Brain pericyte (primary cell): Measurements from ENCODE around the gene USE1.

ENCODE experiments used
- DNase-seq: peaks from one replicate; pipeline ENCODE4 v3.0.0-alpha.2; 2012; ENCODE audit warnings: low read depth, low spot score

The USE1 gene

GRCh38 chr19:17205237-17206140, 9.7 kb upstream of the USE1 start:
- no peak for DNase-seq

- no peak for DNase-seq
These were observed 8.2 kb upstream of the USE1 start for GRCh38 chr19:17206736-17207581.

GRCh38 chr19:17209126-17210036, 5.8 kb upstream of the USE1 start:
- no peak for DNase-seq

DNA sequence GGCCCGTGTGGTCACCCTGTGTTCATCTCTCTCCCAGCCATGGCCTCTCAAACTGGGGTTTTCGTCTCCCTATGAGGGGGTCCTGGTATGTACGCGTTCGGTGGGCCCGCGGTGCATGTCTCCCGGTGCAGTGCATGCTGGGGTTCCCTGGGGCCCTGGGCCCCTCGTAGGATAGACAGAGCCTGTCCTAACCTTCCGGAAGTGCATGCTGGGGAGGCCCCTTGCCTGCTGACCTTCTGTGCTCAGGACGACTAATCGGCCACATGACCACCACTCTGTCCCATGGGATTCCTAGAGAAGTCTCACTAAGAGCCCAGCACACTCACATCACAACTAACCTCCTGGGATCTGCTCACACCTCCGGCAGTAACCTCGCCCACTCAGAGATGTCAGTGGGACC, 4.9 kb upstream of the USE1 start:
- DNase-seq, result no peak

DNA sequence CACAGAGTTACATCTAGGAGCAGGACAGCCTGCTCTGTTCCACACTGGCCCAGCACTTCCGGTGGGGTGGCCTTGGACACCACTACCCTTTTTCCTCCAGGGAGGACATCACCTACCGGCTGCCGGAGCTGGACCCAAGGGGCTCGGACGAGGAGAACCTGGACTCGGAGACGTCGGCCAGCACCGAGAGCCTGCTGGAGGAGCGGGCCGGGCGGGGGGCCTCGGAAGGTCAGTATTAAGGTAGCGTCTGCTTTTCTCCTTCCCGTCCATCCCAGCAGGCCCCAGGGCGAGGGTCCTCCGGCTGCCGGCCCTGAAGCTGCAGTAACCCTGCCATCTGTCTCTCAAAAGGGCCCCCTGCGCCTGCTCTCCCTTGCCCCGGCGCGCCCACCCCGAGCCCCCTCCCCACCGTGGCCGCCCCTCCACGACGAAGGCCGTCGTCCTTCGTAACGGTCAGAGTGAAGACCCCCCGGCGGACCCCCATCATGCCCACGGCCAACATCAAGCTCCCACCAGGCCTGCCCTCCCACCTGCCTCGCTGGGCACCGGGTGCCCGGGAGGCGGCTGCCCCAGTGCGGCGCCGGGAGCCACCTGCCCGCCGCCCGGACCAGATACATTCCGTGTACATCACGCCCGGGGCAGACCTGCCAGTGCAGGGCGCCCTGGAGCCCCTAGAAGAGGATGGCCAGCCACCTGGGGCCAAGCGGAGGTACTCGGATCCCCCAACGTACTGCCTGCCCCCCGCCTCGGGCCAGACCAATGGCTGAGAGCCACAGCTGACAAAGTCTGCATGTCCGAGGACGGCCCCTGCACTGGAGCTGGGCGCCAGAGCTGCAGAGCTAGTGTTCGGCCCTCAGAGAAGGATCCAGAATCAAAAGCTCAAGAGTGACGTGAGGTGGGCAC, 3.4 kb upstream of the USE1 start:
- DNase-seq, result no peak

DNA sequence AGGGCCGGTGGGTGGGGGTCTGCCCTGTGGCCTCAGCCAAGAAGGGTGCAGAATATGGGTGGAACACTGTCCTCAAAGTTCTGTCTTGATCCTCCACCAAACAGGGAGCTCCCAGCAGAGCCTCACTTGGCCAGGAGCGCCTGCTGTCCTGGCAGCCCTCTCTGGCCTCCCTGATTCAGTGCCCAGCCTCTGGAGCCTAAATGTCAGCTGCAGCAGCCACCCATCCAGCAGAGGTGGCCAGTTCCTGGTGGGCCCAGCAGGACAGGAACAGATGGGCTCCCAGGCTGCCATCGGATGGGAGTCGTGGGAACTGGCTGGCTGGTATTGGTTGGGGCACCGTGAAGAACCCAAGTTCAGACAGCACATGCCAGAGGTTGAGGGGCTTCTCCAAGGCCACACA, 1.8 kb upstream of the USE1 start:
- no peak for DNase-seq

DNA sequence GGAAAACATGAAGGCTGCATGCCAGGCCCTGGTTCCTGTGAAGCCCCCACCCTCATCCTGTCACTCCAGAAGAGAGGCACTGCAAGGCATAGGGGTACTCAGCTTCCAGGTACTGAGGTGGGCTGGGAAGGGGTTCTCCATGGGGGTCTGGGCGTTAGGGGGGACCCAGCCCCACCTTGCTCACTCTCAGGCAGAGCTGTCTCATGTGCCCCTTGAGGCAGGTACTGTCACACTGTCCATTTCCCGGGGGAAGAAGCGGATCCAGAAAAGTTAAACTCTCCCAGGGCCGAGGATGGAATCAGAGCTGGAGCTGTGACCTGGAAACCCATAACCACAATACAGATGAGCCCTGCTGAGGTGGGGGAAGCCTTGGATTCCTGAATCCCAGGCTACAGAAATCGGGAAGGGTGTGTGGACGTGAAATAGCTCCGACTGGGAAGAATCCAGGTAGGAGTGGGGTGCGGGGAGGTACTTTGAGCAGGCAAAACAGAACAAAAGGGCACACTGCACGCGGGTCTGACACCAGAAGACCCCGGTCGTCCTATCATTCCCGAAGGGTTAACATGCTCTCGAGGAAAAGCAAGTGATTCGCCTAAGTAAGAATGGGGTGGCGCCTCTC, 540 bp upstream of the USE1 start:
- no peak for DNase-seq

DNA sequence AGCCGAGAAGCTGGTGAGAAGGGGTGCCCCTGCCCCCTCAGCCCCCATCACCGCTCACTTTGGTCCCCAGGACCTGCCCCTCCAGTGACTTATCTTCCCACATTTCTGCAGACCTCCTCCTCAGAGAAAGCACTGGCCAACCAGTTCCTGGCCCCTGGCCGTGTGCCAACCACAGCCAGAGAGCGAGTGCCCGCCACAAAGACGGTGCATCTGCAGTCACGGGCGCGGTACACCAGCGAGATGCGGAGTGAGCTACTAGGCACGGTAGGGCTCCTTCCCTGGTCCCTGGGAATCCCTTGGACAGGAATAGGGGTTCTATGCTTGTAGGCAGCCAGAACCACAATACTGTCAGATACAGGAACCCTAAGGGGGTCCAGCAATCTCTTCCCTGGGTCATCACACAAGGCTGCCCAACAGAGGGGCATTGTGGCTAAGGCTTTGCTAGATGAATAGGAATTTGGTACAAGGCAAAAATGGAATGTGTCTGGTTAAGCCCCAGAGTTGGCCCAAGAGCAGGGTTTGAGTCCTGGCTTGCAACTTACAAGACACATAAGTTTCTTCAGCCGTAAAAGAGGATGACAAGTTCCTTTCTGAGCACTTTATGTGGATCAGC, 1.0 kb downstream of the USE1 start:
- DNase-seq, result no peak

DNA sequence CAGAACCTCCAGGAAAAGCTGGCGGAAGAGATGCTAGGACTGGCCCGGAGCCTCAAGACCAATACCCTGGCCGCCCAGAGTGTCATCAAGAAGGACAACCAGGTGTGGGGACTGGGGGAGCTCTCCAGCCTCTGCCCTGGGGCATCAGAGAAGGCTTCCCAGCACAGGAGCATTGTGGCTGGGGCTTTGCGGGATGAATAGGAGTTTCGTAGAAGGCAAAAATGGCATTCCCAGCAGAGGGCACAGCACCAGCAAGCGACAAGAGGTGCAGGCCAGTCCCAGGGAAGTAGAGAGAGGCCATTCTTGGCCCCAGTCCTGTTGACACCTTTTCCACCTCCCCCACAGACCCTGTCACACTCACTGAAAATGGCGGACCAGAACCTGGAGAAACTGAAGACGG, 4.1 kb downstream of the USE1 start:
- DNase-seq, result no peak

GRCh38 chr19:17220207-17220758, 5.1 kb downstream of the USE1 start:
- DNase-seq, result no peak

GRCh38 chr19:17225053-17225452, 9.9 kb downstream of the USE1 start:
- no peak for DNase-seq

- DNase-seq, result peak; percentile 87
These were observed 11.1 kb downstream of the USE1 start, which contains the start of gene OCEL1 for GRCh38 chr19:17226002-17226933. TSS of gene OCEL1 (plus strand) at chr19:17226226. CDS start at chr19:17226248, 22 bp downstream.

- no peak for DNase-seq
These were observed 12.7 kb downstream of the USE1 start for GRCh38 chr19:17227798-17228367.

DNA sequence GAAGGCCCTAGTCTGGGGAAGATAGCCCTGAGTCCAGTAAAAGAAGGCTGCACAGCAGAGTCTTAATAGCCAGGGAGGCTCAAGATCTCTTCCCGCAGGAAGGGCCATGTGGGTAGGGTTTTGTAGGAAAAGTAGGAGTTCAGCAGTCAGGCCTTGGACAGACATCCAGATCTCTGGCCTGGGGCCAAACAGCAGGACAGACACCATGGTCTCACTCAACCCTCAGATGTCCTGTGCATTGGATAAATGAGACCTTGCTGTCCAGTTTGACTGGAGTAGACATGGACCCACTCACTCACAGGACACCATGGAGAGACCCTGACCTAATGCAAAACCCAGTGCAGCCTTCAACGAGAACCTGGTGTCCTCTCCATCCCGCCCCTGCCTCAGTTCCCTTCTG, 14.7 kb downstream of the USE1 start:
- no peak for DNase-seq

GRCh38 chr19:17232258-17232657, 17.1 kb downstream of the USE1 start:
- DNase-seq, result no peak

DNA sequence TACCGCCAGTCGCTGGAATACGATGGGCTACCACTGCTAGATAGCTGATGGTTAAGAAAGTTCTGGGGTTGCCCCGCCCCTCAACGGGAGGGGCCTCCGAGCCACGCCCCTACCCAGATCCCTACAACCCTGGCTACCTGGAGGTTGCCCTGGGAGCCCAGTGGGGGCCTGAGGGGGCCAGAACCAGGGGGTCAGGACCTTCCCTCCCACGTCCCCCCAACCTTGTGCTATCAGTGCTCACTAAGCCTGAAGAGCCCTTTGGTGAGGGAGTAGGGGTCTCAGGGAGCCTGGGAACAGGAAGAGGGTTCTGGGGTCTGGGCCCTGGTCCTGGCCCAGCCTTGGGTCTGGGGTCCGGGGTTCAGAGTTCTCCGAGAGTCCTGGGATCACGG, 19.7 kb downstream of the USE1 start:
- DNase-seq, result no peak

DNA sequence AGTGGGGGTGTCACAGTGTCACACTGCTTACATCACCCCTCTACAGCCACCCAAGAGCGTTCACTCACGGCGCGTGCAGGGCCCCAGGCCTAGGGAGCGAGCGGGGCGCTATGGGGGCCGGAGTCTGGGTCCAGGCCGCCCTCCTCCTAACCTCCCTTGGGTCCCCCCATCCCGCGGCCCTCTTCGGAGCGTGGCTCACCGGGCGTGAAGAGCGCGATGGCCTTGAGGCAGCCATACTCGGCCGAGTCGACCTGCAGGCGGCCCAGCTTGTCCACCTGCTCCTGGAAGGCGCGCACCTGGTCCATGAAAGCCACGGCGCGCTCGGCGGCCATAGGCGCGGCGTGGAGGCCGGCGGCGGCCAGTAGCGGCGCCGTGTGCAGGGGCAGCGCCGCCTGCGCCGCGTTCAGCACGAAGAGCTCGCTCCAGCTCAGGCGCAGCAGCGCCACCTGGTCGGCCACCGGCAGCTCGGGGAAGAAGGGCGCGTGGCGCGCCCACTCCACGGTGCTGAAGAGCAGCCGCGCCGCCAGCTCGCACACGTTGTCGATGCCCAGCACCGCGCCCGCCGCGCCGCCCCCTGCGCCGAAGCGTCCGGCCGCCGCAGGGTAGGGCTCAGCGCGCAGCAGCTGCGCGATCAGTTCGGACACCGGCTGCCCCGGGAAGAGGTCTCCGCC, 20.3 kb downstream of the USE1 start:
- DNase-seq, result no peak
